DOHH2 (cell line): ENCODE results near the gene CHFR.
"Not testable (repeated sequence)": the region's sequence is repeated elsewhere in the genome, so short reads cannot be mapped to it uniquely, and the experiment has no call there.

Experiments used
- H3F3A ChIP-seq: fragments of 200-600 bp; sonication (generic), shearing (Covaris generic); 2 replicates; pipeline ENCODE4 v1.6.0; 2016; ENCODE audit warnings: antibody characterized with exemption, mild to moderate bottlenecking; ENCODE audit not compliant: control insufficient read depth, insufficient read depth
- H3K27ac ChIP-seq: fragments of 200-600 bp; sonication (generic); 2 replicates; pipeline ENCODE4 v1.5.1; 2014; ENCODE audit warnings: low read depth, mild to moderate bottlenecking, low read length, moderate library complexity
- H3K27me3 ChIP-seq: fragments of 200-600 bp; sonication (generic); 2 replicates; pipeline ENCODE4 v1.6.1; 2014; ENCODE audit warnings: mild to moderate bottlenecking, low read length, mixed read lengths; ENCODE audit not compliant: control insufficient read depth
- H3K36me3 ChIP-seq: fragments of 200-600 bp; sonication (generic); 2 replicates; pipeline ENCODE4 v1.6.1; 2014; ENCODE audit warnings: mild to moderate bottlenecking, low read length, moderate library complexity, mixed read lengths; ENCODE audit not compliant: control insufficient read depth
- H3K4me1 ChIP-seq: fragments of 200-600 bp; sonication (generic); 2 replicates; pipeline ENCODE4 v1.6.1; 2014; ENCODE audit warnings: mild to moderate bottlenecking, low read length, mixed read lengths; ENCODE audit not compliant: control insufficient read depth
- H3K4me2 ChIP-seq: fragments of 200-600 bp; sonication (generic); 2 replicates; pipeline ENCODE4 v1.6.0; 2014; ENCODE audit warnings: mild to moderate bottlenecking, low read length, moderate library complexity
- H3K4me3 ChIP-seq: fragments of 200-600 bp; sonication (generic); 2 replicates; pipeline ENCODE4 v1.5.1; 2014; ENCODE audit warnings: mild to moderate bottlenecking, low read length, mixed read lengths
- H3K79me2 ChIP-seq: fragments of 200-600 bp; sonication (generic); 2 replicates; pipeline ENCODE4 v1.6.1; 2014; ENCODE audit warnings: mild to moderate bottlenecking, low read length, mixed read lengths; ENCODE audit not compliant: control insufficient read depth
- H3K9me2 ChIP-seq: fragments of 200-600 bp; sonication (generic); replicated peaks from 2 replicates; pipeline ENCODE4 v1.6.1; 2014; ENCODE audit warnings: mild to moderate bottlenecking, low read length, mixed read lengths; ENCODE audit not compliant: control insufficient read depth
- H3K9me3 ChIP-seq: fragments of 200-600 bp; sonication (generic); 2 replicates; pipeline ENCODE4 v1.6.1; 2014; ENCODE audit warnings: antibody characterized with exemption, low read length, mixed read lengths; ENCODE audit not compliant: control insufficient read depth, insufficient read depth
- H4K20me1 ChIP-seq: fragments of 200-600 bp; sonication (generic); 2 replicates; pipeline ENCODE4 v1.6.0; 2014; ENCODE audit warnings: low read depth, mild to moderate bottlenecking, antibody characterized with exemption, low read length, moderate library complexity; ENCODE audit not compliant: control insufficient read depth, insufficient read depth
- EZH2phosphoT487 ChIP-seq: fragments of 200-600 bp; sonication (generic); IDR thresholded peaks from 2 replicates; pipeline ENCODE4 v1.6.1; 2017; ENCODE audit warnings: borderline replicate concordance, mild to moderate bottlenecking, antibody characterized with exemption, low read length, moderate library complexity, mixed read lengths
- TF ChIP-seq, protein P1 (sequence below): fragments of 200-600 bp; sonication (generic); IDR thresholded peaks from one replicate; pipeline ENCODE4 v1.5.1; 2014; ENCODE audit warnings: antibody characterized with exemption, mild to moderate bottlenecking, low read depth, low read length; ENCODE audit not compliant: poor library complexity, severe bottlenecking

CHFR gene

GRCh38 chr12:132909030-132909368 is 21.6 kb upstream of the CHFR start:
- Histone ChIP-seq H3K36me3 (no peaks in the 10 kb centered on the region), H3F3A (0 out of 2 replicates have a peak, but pooled peaks cover 8% of the 10 kb centered on the region), H3K4me2 (peak overlapping the region; percentile 86), H3K4me3 (peak overlapping the region; percentile 90), H3K9me3 (peaks cover 26% of the 10 kb centered on the region), H3K79me2 (no peaks in the 10 kb centered on the region), H3K9me2 (no peaks in the 10 kb centered on the region), H3K27me3 (no peaks in the 10 kb centered on the region), H4K20me1 (no peaks in the 10 kb centered on the region), H3K4me1 (peaks cover 13% of the 10 kb centered on the region), H3K27ac (peak overlapping the region; percentile 82)
- TF ChIP-seq, protein P1, sequence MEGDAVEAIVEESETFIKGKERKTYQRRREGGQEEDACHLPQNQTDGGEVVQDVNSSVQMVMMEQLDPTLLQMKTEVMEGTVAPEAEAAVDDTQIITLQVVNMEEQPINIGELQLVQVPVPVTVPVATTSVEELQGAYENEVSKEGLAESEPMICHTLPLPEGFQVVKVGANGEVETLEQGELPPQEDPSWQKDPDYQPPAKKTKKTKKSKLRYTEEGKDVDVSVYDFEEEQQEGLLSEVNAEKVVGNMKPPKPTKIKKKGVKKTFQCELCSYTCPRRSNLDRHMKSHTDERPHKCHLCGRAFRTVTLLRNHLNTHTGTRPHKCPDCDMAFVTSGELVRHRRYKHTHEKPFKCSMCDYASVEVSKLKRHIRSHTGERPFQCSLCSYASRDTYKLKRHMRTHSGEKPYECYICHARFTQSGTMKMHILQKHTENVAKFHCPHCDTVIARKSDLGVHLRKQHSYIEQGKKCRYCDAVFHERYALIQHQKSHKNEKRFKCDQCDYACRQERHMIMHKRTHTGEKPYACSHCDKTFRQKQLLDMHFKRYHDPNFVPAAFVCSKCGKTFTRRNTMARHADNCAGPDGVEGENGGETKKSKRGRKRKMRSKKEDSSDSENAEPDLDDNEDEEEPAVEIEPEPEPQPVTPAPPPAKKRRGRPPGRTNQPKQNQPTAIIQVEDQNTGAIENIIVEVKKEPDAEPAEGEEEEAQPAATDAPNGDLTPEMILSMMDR = no peak
- TF ChIP-seq EZH2phosphoT487 = no peak

- Histone ChIP-seq H4K20me1 (no peaks in the 10 kb centered on the region), H3K4me2 (peak overlapping the region; percentile 86), H3K9me3 (peaks cover 20% of the 10 kb centered on the region), H3K27ac (peak overlapping the region; percentile 82), H3F3A (0 out of 2 replicates have a peak, but pooled peaks cover 8% of the 10 kb centered on the region), H3K36me3 (no peaks in the 10 kb centered on the region), H3K27me3 (no peaks in the 10 kb centered on the region), H3K4me3 (peak overlapping the region; percentile 90), H3K79me2 (no peaks in the 10 kb centered on the region), H3K9me2 (no peaks in the 10 kb centered on the region), H3K4me1 (peaks cover 13% of the 10 kb centered on the region)
- TF ChIP-seq, protein P1 = no peak
- no peak for TF ChIP-seq EZH2phosphoT487
Observed at GRCh38 chr12:132908145-132909029, 21.0 kb upstream of the CHFR start.

DNA sequence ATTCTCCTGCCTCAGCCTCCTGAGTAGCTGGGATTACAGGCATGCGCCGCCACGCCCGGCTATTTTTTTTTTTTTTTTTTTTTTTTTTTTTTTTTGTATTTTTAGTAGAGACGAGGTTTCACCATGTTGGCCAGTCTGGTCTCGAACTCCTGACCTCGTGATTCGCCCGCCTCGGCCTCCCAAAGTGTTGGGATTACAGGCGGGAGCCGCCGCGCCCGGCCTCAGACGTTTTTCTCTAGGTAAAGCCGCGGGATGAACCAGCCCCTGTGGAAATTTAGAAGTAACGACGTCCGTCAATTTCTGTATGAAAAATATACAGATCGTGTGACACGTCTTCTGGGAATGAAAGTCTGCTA is 20.4 kb upstream of the CHFR start:
- H3F3A ChIP-seq, H3K27ac ChIP-seq, H3K9me2 ChIP-seq, H3K79me2 ChIP-seq, H3K36me3 ChIP-seq, H3K27me3 ChIP-seq, H4K20me1 ChIP-seq: not testable (repeated sequence)
- Histone ChIP-seq H3K4me3 (peak overlapping the region; percentile 90), H3K4me1 (peaks cover 13% of the 10 kb centered on the region), H3K4me2 (peak overlapping the region; percentile 86), H3K9me3 (peaks cover 20% of the 10 kb centered on the region)

GRCh38 chr12:132907216-132907615 is 19.8 kb upstream of the CHFR start:
- H3K9me3 ChIP-seq = peaks cover 20% of the 10 kb centered on the region

More at GRCh38 chr12:132907216-132907615, 19.8 kb upstream of the CHFR start:
- TF ChIP-seq, protein P1 = no peak
- no peak for TF ChIP-seq EZH2phosphoT487
- no peaks in the 10 kb centered on the region for H3K9me2 ChIP-seq
- H3K4me3 ChIP-seq = no peak overlapping the region
- H3K79me2 ChIP-seq = no peaks in the 10 kb centered on the region
- no peaks in the 10 kb centered on the region for H4K20me1 ChIP-seq
- no peak overlapping the region for H3K4me2 ChIP-seq
- no peaks in the 10 kb centered on the region for H3K27me3 ChIP-seq
- 0 out of 2 replicates have a peak, but pooled peaks cover 8% of the 10 kb centered on the region for H3F3A ChIP-seq
- no peaks in the 10 kb centered on the region for H3K36me3 ChIP-seq
- no peak overlapping the region for H3K27ac ChIP-seq
- H3K4me1 ChIP-seq = peaks cover 13% of the 10 kb centered on the region
